GM21367 (cell line): ENCODE results near the gene CALCOCO1.
A peak's percentile ranks its signal among the peaks of the same experiment; 100 is the strongest.
"Not testable (repeated sequence)": the region's sequence is repeated elsewhere in the genome, so short reads cannot be mapped to it uniquely, and the experiment has no call there.

Experiments
- ATAC-seq: cut with Tn5 transposase; IDR thresholded peaks from one replicate; pipeline ENCODE4 v1.9.1; 2021; ENCODE audit not compliant: unreplicated experiment

The CALCOCO1 gene

GRCh38 chr12:53698948-53699677, 28.1 kb downstream of the CALCOCO1 start:
- no peak for ATAC-seq

- no peak for ATAC-seq
Observed at GRCh38 chr12:53696655-53697331, 30.5 kb downstream of the CALCOCO1 start.

DNA sequence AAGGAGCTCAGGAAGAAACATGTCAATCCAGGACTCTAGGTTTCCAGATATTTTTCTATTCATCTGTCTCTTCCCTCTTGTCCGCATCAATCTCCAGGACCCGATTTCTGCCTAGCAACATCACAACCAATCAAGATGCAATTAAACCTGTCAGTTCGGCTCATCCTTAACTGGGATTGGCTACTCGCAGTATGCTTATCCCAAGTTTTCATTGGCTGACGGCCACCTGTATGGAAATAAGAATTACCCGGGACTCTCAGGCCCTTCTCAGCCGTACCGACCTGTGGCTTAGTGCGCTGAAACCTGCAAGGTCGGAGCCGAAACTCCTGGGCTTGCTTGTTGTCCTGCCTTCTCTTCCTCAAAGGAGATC, 31.0 kb downstream of the CALCOCO1 start:
- ATAC-seq = no peak

DNA sequence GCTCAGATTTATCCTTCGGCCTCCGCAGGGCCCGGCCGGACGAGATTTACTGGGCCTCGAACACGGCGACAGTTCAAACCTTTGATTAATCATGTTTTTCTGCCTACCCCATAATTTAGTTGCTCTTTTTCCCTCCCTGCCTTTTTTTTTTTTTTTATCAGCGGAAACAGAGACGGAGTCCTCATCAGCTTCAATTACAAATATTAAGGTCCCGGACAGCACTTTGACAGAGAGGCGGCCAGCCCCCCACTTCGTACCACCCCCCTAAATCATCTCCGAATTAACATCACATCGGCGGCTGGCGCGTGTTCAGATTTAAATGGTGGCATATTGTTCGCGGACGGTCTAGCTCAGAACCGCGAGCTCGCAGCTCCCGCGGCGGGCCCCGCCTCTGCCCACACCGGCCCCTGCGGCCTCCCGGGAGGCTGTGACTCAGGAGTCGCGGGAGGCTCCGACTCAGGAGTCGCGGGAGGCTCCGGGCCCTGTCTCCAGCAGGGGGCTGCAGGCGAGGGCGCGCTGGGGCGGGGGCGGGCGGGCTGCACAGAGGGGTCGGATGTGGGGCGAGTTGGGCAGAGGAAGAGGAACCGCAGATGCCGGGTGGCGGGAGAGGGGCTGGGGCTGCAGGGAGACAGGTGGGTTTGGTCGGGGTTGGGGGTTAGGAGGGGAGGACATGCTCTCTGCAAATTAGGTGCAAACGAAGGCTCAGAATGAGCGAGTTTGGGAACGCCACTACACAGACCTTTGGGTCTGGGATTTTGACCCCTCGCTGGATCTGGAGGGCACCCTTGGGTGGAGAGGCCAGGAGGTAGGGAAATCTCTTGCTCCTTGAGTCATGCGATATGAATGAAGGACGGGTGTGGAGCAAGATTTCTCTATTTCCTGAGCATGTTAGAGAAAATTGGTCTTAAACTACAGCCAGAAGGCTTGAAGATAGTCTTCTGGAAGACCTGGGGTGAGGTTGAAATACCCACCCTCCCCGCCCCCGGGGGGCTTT, 31.8 kb downstream of the CALCOCO1 start:
- ATAC-seq = no peak

DNA sequence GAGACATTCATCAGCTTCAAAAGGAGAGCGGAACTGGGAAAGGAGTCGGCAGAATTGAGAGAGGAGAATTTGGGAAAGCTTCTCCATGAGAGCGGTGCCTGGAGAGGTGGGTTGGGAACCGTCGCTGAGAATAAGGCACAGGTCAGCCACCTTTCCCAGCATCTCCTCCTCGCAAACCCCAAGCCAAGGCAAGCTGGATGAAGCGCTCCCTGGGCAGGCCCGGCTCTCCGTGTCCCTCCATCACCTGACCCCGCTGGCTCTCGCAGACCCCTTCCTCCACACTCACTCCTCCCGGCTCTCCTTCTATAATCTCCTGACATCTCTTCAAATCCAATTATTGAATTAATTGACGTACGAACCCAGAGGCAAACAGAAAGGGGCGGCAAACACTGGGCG, 32.5 kb downstream of the CALCOCO1 start:
- no peak for ATAC-seq

- no peak for ATAC-seq
Observed at GRCh38 chr12:53688134-53688533, 39.1 kb downstream of the CALCOCO1 start.

GRCh38 chr12:53686436-53686835, 40.8 kb downstream of the CALCOCO1 start:
- no peak for ATAC-seq

DNA sequence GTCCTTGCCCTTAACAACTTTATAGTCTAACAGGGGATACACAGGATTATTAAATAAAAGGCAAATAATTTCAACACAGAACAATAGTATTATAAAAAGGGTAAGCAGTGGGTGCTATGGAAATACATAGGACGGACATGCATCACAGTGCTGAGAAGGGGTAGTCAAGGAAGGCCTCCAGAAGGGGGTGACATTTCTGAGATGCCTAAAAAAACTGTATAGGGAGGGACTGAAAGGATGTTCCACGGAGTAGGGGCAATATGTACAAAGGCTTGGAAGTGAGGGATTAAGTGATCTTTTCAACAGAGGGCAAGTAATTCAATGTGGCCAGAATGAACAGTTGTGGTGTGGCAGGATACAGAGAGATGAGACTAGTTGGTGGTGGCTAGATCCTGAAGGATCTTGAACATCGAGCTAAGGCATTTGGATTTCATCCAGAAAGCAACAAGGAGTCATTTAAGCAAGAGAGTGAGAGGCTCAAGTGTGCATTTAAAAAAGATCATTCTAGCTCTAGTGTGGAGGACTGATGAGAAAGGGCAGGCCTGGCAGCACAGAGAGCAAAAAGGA, 42.5 kb downstream of the CALCOCO1 start:
- ATAC-seq = no peak

DNA sequence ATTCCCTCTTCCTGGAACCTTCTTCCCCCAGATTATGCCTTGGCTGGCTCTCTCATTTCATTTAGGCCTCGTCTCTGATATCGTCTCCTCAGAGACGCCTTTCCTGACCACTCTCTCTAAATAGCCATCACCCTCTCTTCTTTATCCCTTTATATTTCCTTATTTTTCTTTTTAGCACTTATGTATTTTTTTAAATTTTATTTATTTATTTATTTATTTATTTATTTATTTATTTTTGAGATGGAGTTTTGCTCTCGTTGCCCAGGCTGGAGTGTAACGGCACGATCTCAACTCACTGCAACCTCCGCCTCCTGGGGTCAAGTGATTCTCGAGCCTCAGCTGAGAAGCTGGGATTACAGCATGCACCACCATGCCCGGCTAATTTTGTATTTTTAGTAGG, 43.3 kb downstream of the CALCOCO1 start:
- ATAC-seq = no peak

GRCh38 chr12:53683494-53683893, 43.8 kb downstream of the CALCOCO1 start:
- no peak for ATAC-seq

DNA sequence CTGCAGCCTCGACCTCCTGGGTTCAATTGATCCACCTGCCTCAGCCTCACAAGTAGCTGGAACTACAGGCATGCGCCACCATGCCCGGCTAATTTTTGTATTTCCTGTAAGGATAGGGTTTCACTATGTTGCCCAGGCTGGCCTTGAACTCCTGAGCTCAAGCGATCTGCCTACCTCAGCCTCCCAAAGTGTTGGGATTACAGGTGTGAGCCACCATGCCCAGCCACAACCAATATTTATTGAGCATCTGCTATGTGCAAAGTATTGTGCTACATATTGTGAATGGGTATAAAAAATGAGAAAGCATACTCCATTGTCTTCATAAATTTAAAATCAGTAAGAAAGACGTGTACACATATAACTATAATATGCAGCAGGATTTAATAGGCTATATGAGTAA, 47.2 kb downstream of the CALCOCO1 start:
- ATAC-seq = not testable (repeated sequence)

GRCh38 chr12:53677800-53678148, 49.5 kb downstream of the CALCOCO1 start:
- no peak for ATAC-seq

- no peak for ATAC-seq
Observed at GRCh38 chr12:53677016-53677799, 50.0 kb downstream of the CALCOCO1 start.

- no peak for ATAC-seq
Observed at GRCh38 chr12:53676656-53677015, 50.6 kb downstream of the CALCOCO1 start.

GRCh38 chr12:53675701-53676607, 51.3 kb downstream of the CALCOCO1 start, which contains the start of gene ATP5MC2:
Gene ATP5MC2, minus strand, starts transcription at chr12:53676083. Its CDS starts 3,469 bp downstream, at chr12:53672614.
- ATAC-seq = peak; percentile 89

DNA sequence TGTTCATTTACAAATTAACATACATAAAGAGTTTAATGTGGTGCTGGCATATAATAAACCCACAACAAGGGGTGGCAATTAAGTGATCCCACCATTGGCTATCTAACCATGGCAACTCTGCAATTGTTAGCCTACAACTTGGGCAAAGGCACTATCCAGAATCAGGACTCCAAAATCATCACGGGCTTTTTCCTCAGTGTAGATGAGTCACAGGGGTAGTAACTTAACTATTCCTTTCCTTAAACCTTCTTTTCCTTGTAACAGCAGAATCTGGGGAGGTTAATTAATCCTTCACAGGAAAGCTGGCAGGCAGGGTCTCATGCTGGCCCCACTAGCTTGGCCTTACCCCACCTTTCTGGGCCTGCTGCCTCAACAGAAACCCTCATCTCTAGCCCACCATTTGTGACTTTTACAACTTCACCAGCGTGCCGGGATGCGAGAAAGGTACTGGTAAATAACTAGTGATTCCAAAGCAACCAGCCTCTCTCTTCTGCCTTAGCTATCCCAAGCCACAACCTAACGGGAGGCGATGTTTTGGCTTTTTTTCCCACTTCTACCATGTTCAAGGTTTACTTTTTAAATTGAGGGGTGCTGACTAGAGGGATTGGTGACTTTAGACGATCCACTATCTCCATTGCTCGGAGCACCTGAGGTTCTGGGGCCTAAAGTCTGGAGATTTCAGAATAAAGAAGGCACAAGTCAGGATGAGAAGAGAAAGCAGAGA, 52.1 kb downstream of the CALCOCO1 start:
- no peak for ATAC-seq

DNA sequence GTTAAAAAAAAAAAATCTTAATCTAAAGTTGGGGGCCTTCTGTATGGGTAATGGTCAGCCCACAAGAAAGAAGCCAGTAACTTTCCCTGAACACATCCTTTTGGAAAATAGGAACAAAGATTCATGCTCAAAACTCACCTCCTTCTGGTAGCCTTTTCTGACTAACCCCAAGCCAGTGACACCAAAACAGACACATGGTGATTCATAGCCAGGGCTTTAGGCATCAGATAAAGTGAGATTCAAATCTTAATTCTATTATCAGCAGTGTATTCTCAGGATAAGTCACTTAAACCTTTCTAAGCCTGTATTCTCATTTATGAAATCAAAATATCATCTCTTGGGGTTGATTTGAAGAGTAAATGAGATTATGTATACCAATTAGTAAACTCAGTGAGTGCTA, 56.3 kb downstream of the CALCOCO1 start:
- ATAC-seq = no peak

GRCh38 chr12:53670308-53670707, 56.9 kb downstream of the CALCOCO1 start:
- no peak for ATAC-seq

- ATAC-seq = no peak
Observed at GRCh38 chr12:53667080-53667479, 60.2 kb downstream of the CALCOCO1 start.
